Inflammatory macrophage treated with lipopolysaccharide for 4 hours (primary cell): Measurements from ENCODE around the gene GNB4.

Source experiments
- DNase-seq: peaks from one replicate; pipeline ENCODE4 v3.0.0-alpha.2; 2020

Gene GNB4

DNA sequence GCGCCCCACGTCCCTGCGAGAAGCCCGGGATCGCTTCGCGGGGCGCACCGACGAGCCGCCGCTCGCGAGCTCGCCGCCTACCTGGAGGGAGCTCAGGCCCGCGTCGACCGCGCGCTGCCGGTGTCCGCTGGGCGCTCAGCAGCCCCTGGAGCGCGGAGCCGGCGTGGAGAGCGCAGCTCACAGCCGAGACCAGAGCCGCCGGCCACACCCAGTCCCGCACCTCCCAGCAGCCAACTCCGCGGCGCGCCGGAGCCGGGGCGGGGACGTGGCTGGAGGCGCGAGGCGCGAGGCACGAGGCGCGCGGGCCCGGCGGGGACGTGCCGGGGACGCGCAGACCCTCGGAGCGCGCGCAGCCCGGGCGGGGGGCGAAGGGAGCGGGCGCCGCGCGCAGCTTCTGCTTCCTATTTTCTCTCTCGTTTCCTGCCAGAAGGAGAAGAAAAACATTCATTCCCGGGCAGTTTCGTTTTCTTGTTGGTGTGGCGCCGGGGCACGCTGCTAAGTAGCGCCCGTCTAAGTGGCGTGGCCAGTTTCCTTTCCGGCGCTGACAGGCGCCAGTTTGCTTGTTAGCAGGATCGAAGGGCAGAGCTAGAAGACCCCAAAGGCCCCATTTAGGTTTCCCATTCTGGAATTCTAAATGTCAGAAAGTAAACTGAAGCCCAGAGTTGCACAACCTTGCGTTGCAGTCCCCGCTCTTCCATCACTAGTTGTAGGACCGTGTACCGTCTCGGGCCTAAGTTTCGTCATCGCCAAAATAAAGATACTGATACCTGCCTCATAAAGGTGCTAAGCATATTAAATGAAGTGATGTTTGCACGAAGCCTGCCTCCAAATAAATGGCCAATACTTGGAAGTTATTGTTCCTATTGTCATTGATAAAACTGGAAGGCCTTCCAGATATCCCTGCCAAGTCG is at the start of gene GNB4:
Gene GNB4 (minus strand): TSS at position 206 of the 911 bp plus-strand sequence. CDS start 25,270 bp downstream, outside the sequence.
- DNase-seq, result peak; percentile 97

DNA sequence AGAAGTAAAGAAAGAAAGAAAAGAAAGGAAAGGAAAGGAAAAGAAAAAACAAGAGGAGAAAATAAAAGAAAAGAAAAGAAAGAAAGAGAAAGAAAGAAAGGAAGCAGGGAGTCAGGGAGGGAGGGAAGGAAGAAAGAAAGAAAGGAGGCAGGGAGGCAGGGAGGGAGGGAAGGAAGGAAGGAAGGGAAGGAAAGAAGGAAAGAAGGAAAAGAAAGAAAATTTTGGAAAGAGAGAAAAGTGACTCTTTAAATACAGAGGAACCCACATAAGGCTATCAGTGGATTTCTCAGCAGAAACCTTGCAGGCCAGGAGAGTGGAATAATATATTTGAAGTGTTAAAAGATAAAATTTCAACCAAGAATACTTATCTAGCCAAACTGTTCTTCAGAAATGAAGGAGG is 44.2 kb upstream of the GNB4 start:
- DNase-seq, result no peak

GRCh38 chr3:179493260-179493659 is 42.0 kb upstream of the GNB4 start:
- DNase-seq, result no peak

- DNase-seq, result no peak
These were observed 36.9 kb upstream of the GNB4 start for GRCh38 chr3:179488213-179488612.

GRCh38 chr3:179486806-179487205 is 35.5 kb upstream of the GNB4 start:
- no peak for DNase-seq

- no peak for DNase-seq
These were observed 31.6 kb upstream of the GNB4 start for GRCh38 chr3:179482857-179483256.

DNA sequence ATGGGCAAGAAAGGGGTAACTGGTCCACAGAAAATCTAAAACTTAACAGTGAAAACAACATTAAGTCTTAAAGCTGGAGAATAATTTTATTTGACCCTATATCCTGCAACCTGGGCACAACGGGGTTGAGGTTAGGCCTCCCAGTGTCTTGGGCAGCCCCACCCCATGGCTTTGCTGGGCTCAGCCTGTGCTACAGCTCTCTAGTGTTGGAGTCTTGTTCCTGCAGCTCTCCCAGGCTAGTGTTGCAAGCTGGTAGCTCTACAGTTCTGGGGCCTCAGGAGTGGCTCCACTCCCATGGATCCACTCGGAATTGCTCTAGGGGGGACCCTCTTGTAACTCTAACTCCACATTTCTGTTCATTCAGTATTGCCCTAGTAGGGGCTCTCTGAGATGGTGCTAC is 24.9 kb upstream of the GNB4 start:
- no peak for DNase-seq

GRCh38 chr3:179474480-179474879 is 23.2 kb upstream of the GNB4 start:
- peak; percentile 65 for DNase-seq

GRCh38 chr3:179473565-179473964 is 22.3 kb upstream of the GNB4 start:
- peak; percentile 95 for DNase-seq

- no peak for DNase-seq
These were observed 13.2 kb upstream of the GNB4 start for GRCh38 chr3:179464323-179465092.

- peak; percentile 35 for DNase-seq
These were observed 12.0 kb upstream of the GNB4 start for GRCh38 chr3:179463319-179463718.

- peak; percentile 56 for DNase-seq
These were observed 9.0 kb upstream of the GNB4 start for GRCh38 chr3:179460260-179460659.

- no peak for DNase-seq
These were observed 4.7 kb upstream of the GNB4 start for GRCh38 chr3:179455954-179456353.

DNA sequence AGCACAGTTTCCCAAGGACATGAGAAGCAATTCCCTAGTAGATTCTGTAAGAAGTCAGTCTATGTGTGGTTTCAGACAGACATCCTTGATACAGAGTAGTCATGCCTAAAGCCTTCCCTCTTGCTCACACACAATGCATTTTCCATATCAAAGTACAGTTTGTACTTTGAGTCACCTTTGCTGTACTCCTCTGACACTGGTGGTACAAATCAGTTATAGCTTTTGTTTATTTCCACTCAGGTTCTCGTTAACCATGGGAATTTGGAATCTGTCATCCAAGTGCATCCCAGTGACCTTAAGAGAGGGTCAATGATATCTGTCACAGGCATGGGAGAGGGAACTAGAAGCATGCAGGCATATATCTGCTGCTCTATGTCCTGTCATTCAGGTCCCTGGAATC is 3.6 kb upstream of the GNB4 start:
- DNase-seq, result no peak

DNA sequence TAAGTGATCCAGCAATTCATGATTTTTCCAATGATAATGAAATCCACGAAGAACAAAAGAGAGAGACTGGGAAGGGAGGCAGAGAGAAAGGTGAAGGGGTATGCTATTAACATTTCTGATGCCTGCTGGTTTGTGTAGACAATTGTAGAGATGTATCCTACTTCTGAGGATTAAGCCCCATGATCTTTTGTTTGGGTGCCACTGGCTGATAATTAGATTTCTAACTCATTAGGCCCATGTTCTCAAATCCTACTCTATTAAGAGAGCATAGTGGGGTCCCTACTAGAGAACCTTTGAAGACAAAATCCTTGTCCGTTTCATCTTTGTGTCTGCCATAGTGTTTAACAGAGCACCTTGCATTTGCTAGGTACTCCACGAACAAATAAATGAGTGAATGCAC is 2.7 kb upstream of the GNB4 start:
- no peak for DNase-seq

DNA sequence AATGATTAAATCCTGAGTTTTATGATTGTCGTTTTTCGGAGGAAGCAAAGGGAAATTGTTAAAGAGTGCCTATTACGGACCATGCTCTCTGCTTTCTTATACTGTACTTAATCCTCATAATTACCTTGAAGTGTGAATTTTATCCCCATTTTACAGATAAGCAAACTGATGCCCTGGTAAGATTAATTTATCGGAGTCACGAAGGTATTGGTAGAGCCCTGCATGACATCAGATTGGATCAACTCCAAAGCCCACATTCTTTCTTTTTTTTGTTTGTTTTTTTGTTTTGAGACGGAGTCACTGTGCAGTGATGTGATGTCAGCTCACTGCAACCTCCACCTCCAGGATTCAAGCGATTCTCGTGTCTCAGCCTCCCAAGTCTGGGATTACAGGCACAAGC is 1.6 kb upstream of the GNB4 start:
- DNase-seq, result no peak

DNA sequence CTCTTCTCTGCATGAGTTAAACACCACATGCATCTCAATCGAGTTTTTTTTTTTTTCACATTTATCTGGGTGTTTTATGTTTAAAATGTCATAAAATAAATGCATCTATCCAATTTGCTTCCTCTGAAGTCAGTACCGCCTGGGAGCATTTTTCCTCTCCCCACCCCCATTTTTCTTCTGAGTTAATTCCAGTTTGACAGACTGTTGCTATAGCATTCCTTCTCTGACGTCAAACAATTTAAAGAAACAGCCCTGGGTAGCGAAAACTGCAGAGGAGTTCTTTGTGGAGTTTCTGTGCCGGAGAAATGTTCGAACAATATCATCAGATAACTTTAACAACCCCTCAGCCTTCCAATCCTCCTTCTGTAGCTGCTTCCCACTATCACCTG is 900 bp upstream of the GNB4 start:
- peak; percentile 43 for DNase-seq

GRCh38 chr3:179450901-179451264 is 387 bp downstream of the GNB4 start:
- peak; percentile 61 for DNase-seq

DNA sequence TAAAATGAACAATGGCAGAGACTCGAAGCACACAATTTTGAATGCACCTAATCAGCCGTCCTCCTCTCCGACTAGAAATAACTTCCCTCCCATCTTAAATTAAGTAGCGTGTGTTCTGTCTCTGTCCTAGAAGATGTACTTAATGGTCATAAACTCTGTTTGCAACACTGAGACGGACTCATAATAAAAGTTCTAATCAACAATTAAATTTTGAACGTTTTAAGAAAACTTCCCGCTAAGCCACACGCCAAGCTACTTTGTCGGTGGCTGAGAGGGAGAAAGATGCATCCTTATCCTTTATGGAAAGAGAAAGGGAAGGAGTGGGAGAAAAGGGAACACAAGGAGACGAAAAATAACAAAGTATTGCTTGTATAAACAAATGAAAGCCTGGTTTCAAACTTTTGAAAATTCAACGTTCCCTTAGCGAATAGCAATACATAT is 989 bp downstream of the GNB4 start:
- DNase-seq, result peak; percentile 22

- DNase-seq, result no peak
These were observed 1.6 kb downstream of the GNB4 start for GRCh38 chr3:179449636-179450035.

DNA sequence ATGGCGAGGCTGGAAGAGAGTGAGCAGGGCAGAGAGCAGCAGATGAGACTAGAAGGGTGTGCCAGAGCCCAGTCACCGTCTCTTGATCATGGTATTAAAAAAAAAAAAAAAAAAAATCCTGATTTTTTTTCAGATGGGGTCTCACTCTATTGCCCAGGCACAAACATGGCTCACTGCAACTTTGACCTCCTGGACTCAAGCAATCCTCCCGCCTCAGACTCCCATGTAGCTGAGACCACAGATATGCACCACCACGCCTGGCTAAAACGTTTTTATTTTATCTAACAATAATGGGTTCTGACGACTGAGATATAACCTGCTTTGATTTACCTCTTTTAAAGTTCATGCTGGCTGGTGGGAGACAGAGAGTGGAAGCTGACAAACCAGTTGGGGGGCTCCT is 4.0 kb downstream of the GNB4 start:
- no peak for DNase-seq

GRCh38 chr3:179446501-179446900 is 4.8 kb downstream of the GNB4 start:
- DNase-seq, result peak; percentile 18

DNA sequence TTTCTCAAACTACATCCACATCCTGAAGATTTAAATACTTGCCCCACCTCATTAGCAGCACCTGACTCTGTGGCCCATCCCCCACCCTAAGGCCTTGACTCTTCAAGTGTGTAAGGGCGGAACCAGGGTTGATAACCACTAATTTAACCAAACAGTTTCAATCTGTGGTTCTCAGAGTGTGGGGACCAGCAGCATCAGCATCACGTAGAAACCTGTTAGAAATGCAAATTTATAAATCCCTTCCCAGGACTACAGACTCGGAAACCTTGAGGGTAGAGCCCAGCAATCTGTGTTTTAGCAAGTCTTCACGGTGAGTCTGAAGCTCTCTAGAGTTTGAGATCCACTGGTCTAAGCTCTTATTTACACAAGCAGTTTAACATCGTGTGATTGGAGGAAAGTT is 12.4 kb downstream of the GNB4 start:
- peak; percentile 30 for DNase-seq

GRCh38 chr3:179436517-179436916 is 14.8 kb downstream of the GNB4 start:
- DNase-seq, result peak; percentile 72
